ENCODE results near the gene USP51. TPM values are rescaled to one million over a fixed set of nuclear protein-coding genes. Genes with fewer than 3 reads are reported as not detected.
"Not testable (repeated sequence)": the region's sequence is repeated elsewhere in the genome, so short reads cannot be mapped to it uniquely, and the experiment has no call there.

The USP51 gene
- total and polyA plus RNA-seq, 2 of the 13 experiments (the other 11 are each of a cell fraction or from before 2014, with no cell fraction given): not detected

DNA sequence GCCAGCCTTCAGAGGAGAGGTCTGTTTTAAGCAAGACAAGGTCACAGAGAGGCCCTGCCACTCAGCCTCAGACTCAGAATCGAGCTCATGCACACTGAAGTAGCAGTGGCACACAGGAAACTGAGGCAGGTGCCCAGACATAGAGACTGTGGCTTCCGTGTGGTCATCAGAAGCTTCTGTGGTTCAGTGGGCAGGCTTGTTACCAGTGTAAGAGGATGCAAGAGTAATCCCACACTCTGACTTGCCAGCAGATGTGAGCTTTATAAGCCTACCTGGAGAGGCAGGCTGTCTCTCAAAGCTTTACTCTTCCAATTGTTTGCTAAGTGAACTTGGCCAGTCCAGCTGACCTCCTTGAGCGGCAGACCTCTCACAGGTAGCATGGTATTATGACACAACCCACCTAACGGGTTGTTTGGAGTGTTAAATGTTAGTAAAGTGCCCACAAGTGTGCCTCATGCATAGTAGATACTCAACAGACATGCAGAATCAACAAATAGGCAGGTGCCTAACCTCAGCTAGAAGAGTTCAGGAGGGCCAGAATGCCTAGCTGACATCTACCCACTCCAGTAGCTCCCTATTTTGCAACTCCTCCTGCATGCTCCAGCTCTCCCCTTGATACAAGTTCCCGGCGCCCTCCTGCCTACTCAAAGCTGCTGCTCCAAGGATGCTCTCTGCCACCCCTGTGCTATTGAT, 23.5 kb upstream of the USP51 start:
- H3K27me3 ChIP-seq (ENCODE audit: control insufficient read depth in 1 of 2, insufficient read depth in 2 of 2, low read length in 2 of 2); POLR2A ChIA-PET; H3K79me2 ChIP-seq (ENCODE audit: insufficient read depth, low read length); intact Hi-C loops (cut with micrococcal nuclease; ENCODE audit: unreplicated experiment); H3K27ac ChIP-seq (ENCODE audit: extremely low read length, insufficient read depth, low read length); BruUV-seq (replicated peaks); CTCF ChIA-PET (ENCODE audit: low intra/inter-chr PET ratio, low total read pairs); in situ Hi-C loops (cut with HindIII; ENCODE audit: extremely low pct_ligation_motif_present, low pct_unique_long_range_greater_than_20kb); H3K4me1 ChIP-seq (ENCODE audit: insufficient read depth, low read length); H2AFZ ChIP-seq (ENCODE audit: low read length); ATAC-seq; H4K20me1 ChIP-seq (ENCODE audit: insufficient read depth, low read length); H3K4me3 ChIP-seq (replicated peaks in 1 of 3; ENCODE audit: insufficient read depth in 1 of 3, low read depth in 2 of 3, low read length in 3 of 3); H3K9ac ChIP-seq (ENCODE audit: insufficient read depth, low read depth, low read length); H3K9me3 ChIP-seq (ENCODE audit: low read length); H3K36me3 ChIP-seq (replicated peaks in 1 of 2; ENCODE audit: control insufficient read depth in 1 of 2, insufficient read depth in 2 of 2, low read length in 2 of 2); H3K4me2 ChIP-seq (ENCODE audit: low read depth, low read length); DNase-seq (ENCODE audit: low spot score): not testable (repeated sequence)
- no CpG with 5 or more reads among the region's 6 CpGs for WGBS (ENCODE audit: low lambda C conversion rate)
- peak; percentile 50 for FAIRE-seq

DNA sequence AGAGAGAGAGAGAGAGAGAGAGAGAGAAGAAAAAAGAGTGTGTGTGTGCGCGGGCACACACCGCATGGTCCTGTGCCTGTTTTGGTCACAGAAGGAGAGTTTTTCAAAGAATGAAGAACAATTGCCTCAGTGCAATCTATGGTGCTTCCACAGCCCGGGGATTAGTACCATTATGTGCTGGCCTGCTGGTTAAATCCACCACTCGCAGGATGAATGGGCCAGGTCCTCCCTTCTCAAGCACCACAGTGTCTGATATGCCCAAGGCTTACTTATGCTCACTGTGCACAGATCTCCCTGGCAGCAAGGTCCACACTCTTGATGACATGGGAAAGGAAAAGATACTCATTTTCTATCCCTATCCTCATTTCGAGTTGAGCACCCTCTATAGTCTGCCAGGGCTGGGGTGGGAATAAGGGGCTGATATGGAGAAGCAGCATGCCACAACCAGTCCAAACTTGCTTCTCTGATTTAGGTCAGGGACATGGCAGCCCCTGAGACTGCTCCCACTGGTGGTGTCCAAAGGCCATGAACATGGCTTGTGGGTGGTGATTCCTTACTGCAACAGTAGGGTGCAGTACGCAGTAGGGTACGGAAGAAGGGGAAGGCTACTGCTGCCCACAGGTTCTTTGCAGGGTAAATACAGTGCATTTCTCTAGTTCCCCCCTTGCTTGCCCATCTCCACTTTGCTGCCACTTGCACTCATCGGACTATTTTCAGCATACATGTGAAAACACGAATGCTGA, 18.9 kb upstream of the USP51 start:
- H3K9ac ChIP-seq (ENCODE audit: insufficient read depth, low read depth, low read length); H3K79me2 ChIP-seq (ENCODE audit: insufficient read depth, low read length); H3K27me3 ChIP-seq (ENCODE audit: control insufficient read depth in 1 of 2, insufficient read depth in 2 of 2, low read length in 2 of 2); CTCF ChIA-PET (ENCODE audit: low intra/inter-chr PET ratio, low total read pairs); FAIRE-seq; POLR2A ChIA-PET; H4K20me1 ChIP-seq (ENCODE audit: insufficient read depth, low read length); H3K4me1 ChIP-seq (ENCODE audit: insufficient read depth, low read length); H3K9me3 ChIP-seq (ENCODE audit: low read length); H3K4me3 ChIP-seq (replicated peaks in 1 of 3; ENCODE audit: insufficient read depth in 1 of 3, low read depth in 2 of 3, low read length in 3 of 3); intact Hi-C loops (cut with micrococcal nuclease; ENCODE audit: unreplicated experiment); H3K36me3 ChIP-seq (replicated peaks in 1 of 2; ENCODE audit: control insufficient read depth in 1 of 2, insufficient read depth in 2 of 2, low read length in 2 of 2); ATAC-seq; H3K4me2 ChIP-seq (ENCODE audit: low read depth, low read length); H3K27ac ChIP-seq (ENCODE audit: extremely low read length, insufficient read depth, low read length); in situ Hi-C loops (cut with HindIII; ENCODE audit: extremely low pct_ligation_motif_present, low pct_unique_long_range_greater_than_20kb); BruUV-seq (replicated peaks); H2AFZ ChIP-seq (ENCODE audit: low read length); DNase-seq (ENCODE audit: low spot score): not testable (repeated sequence)
- WGBS (ENCODE audit: low lambda C conversion rate): no CpG with 5 or more reads among the region's 10 CpGs

DNA sequence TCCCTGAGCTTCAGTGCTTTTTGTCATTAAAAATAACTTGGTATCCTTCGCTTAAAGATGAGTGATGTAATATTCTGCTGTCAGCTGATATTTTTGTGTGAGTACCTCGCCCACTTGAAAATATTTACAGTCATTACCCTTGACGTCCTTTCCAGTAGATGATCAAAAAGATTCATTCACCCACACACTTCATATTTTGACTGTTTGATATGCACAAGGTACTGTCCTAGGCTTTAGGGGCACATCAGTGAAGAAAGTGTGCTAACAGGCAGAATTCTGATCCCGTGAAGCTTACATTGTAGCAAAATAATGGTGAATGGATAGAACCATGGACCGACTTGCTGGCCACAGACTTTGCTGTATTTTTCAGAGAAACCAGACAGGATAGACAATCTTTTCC, 18.1 kb upstream of the USP51 start:
- no CpG with 5 or more reads among the region's 5 CpGs for WGBS (ENCODE audit: low lambda C conversion rate)
- POLR2A ChIA-PET; CTCF ChIA-PET (ENCODE audit: low intra/inter-chr PET ratio, low total read pairs); in situ Hi-C loops (cut with HindIII; ENCODE audit: extremely low pct_ligation_motif_present, low pct_unique_long_range_greater_than_20kb); H2AFZ ChIP-seq (ENCODE audit: low read length); H3K27me3 ChIP-seq (ENCODE audit: control insufficient read depth in 1 of 2, insufficient read depth in 2 of 2, low read length in 2 of 2); H3K79me2 ChIP-seq (ENCODE audit: insufficient read depth, low read length); H4K20me1 ChIP-seq (ENCODE audit: insufficient read depth, low read length); H3K36me3 ChIP-seq (replicated peaks in 1 of 2; ENCODE audit: control insufficient read depth in 1 of 2, insufficient read depth in 2 of 2, low read length in 2 of 2); intact Hi-C loops (cut with micrococcal nuclease; ENCODE audit: unreplicated experiment); H3K4me1 ChIP-seq (ENCODE audit: insufficient read depth, low read length); H3K4me3 ChIP-seq (replicated peaks in 1 of 3; ENCODE audit: insufficient read depth in 1 of 3, low read depth in 2 of 3, low read length in 3 of 3); H3K9me3 ChIP-seq (ENCODE audit: low read length); H3K4me2 ChIP-seq (ENCODE audit: low read depth, low read length); FAIRE-seq; ATAC-seq; H3K9ac ChIP-seq (ENCODE audit: insufficient read depth, low read depth, low read length); BruUV-seq (replicated peaks); DNase-seq (ENCODE audit: low spot score); H3K27ac ChIP-seq (ENCODE audit: extremely low read length, insufficient read depth, low read length): not testable (repeated sequence)

DNA sequence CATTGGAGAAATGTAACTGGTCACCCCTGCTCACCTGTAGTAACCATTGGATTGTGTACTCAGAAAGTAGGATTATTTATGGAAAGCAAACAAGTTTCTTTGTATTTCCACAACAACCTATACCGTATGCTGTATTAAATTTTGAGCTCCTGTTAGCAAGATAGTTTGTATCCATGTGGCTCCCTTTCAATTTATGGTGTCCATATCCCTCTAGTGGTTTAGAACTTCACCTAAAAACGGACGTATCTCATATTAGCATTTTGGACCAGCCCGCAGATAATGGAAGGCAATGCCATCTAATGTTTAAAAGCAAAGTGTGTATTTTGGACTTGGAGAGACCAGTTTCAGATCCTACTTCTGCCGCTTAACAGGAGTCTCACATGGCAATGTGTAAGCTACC, 17.4 kb upstream of the USP51 start:
- H3K79me2 ChIP-seq (ENCODE audit: insufficient read depth, low read length); H2AFZ ChIP-seq (ENCODE audit: low read length); H3K27ac ChIP-seq (ENCODE audit: extremely low read length, insufficient read depth, low read length); H3K9ac ChIP-seq (ENCODE audit: insufficient read depth, low read depth, low read length); H4K20me1 ChIP-seq (ENCODE audit: insufficient read depth, low read length); H3K4me3 ChIP-seq (replicated peaks in 1 of 3; ENCODE audit: insufficient read depth in 1 of 3, low read depth in 2 of 3, low read length in 3 of 3); H3K4me2 ChIP-seq (ENCODE audit: low read depth, low read length); ATAC-seq; BruUV-seq (replicated peaks); POLR2A ChIA-PET; H3K9me3 ChIP-seq (ENCODE audit: low read length); in situ Hi-C loops (cut with HindIII; ENCODE audit: extremely low pct_ligation_motif_present, low pct_unique_long_range_greater_than_20kb); CTCF ChIA-PET (ENCODE audit: low intra/inter-chr PET ratio, low total read pairs); intact Hi-C loops (cut with micrococcal nuclease; ENCODE audit: unreplicated experiment); H3K36me3 ChIP-seq (replicated peaks in 1 of 2; ENCODE audit: control insufficient read depth in 1 of 2, insufficient read depth in 2 of 2, low read length in 2 of 2); H3K27me3 ChIP-seq (ENCODE audit: control insufficient read depth in 1 of 2, insufficient read depth in 2 of 2, low read length in 2 of 2); H3K4me1 ChIP-seq (ENCODE audit: insufficient read depth, low read length); DNase-seq (ENCODE audit: low spot score): not testable (repeated sequence)
- FAIRE-seq: peak; percentile 59
- WGBS (ENCODE audit: low lambda C conversion rate): no CpG with 5 or more reads among the region's 5 CpGs

Data from HepG2 (cell line).